ENCODE results near the gene OR10K1.
"Not testable (repeated sequence)": the region's sequence is repeated elsewhere in the genome, so short reads cannot be mapped to it uniquely, and the experiment has no call there.

The OR10K1 gene

GRCh38 chr1:158422212-158422611 is 39.4 kb upstream of the OR10K1 start:
- Histone ChIP-seq H3K9me2 (replicated peaks; ENCODE audit: control insufficient read depth, low read length) (no peaks in the 10 kb centered on the region), H3K9me3 (ENCODE audit: control insufficient read depth, insufficient read depth, low read length) (no peaks in the 10 kb centered on the region), H3K27me3 (ENCODE audit: control insufficient read depth, low read length) (no peaks in the 10 kb centered on the region), H3F3A (ENCODE audit: control insufficient read depth, insufficient read depth) (no peaks in the 10 kb centered on the region), H3K27ac (ENCODE audit: low read depth, low read length) (no peak overlapping the region), H3K4me1 (ENCODE audit: control insufficient read depth, low read length) (no peaks in the 10 kb centered on the region), H4K20me1 (ENCODE audit: control insufficient read depth, insufficient read depth, low read depth, low read length) (no peaks in the 10 kb centered on the region), H3K36me3 (ENCODE audit: control insufficient read depth, low read length) (no peaks in the 10 kb centered on the region), H3K4me3 (ENCODE audit: low read length) (no peak overlapping the region), H3K79me2 (ENCODE audit: control insufficient read depth, low read length) (no peaks in the 10 kb centered on the region), H3K4me2 (ENCODE audit: low read length) (no peak overlapping the region)
- TF ChIP-seq CTCF (IDR thresholded peaks at IDR 0.05; ENCODE audit: low read depth, low read length, poor library complexity, severe bottlenecking) (no peak), EZH2phosphoT487 (IDR thresholded peaks at IDR 0.05; ENCODE audit: borderline replicate concordance, low read length) (no peak)

- Histone ChIP-seq H3K27ac (ENCODE audit: low read depth, low read length) (no peak overlapping the region), H3K4me2 (ENCODE audit: low read length) (no peak overlapping the region)
These were observed 36.6 kb upstream of the OR10K1 start for GRCh38 chr1:158425027-158425426.

GRCh38 chr1:158426137-158426536 is 35.5 kb upstream of the OR10K1 start, which contains the start of gene OR10K2:
Gene OR10K2, minus strand, starts transcription at chr1:158426237. Its CDS starts 5,371 bp downstream, at chr1:158420866.
- no peak within 1 kb of the TSS for H3K4me3 ChIP-seq (ENCODE audit: low read length)
- no peaks in the 10 kb centered on the region for H3K4me1 ChIP-seq (ENCODE audit: control insufficient read depth, low read length)
- H3K36me3 ChIP-seq (ENCODE audit: control insufficient read depth, low read length): no peaks in the 10 kb centered on the region
- H3K9me3 ChIP-seq (ENCODE audit: control insufficient read depth, insufficient read depth, low read length): no peaks in the 10 kb centered on the region
- H3K27me3 ChIP-seq (ENCODE audit: control insufficient read depth, low read length): no peaks in the 10 kb centered on the region
- H3K27ac ChIP-seq (ENCODE audit: low read depth, low read length): no peak within 1 kb of the TSS
- TF ChIP-seq CTCF (IDR thresholded peaks at IDR 0.05; ENCODE audit: low read depth, low read length, poor library complexity, severe bottlenecking): no peak
- no peak for TF ChIP-seq EZH2phosphoT487 (IDR thresholded peaks at IDR 0.05; ENCODE audit: borderline replicate concordance, low read length)
- H3F3A ChIP-seq (ENCODE audit: control insufficient read depth, insufficient read depth): no peaks in the 10 kb centered on the region
- H3K4me2 ChIP-seq (ENCODE audit: low read length): no peak within 1 kb of the TSS
- H3K9me2 ChIP-seq (replicated peaks; ENCODE audit: control insufficient read depth, low read length): no peaks in the 10 kb centered on the region
- H4K20me1 ChIP-seq (ENCODE audit: control insufficient read depth, insufficient read depth, low read depth, low read length): no peaks in the 10 kb centered on the region
- H3K79me2 ChIP-seq (ENCODE audit: control insufficient read depth, low read length): no peaks in the 10 kb centered on the region

More at GRCh38 chr1:158425027-158425426, 36.6 kb upstream of the OR10K1 start:
- Histone ChIP-seq H3F3A (ENCODE audit: control insufficient read depth, insufficient read depth) (no peaks in the 10 kb centered on the region), H3K4me3 (ENCODE audit: low read length) (no peak overlapping the region), H3K27me3 (ENCODE audit: control insufficient read depth, low read length) (no peaks in the 10 kb centered on the region), H3K79me2 (ENCODE audit: control insufficient read depth, low read length) (no peaks in the 10 kb centered on the region), H4K20me1 (ENCODE audit: control insufficient read depth, insufficient read depth, low read depth, low read length) (no peaks in the 10 kb centered on the region), H3K9me3 (ENCODE audit: control insufficient read depth, insufficient read depth, low read length) (no peaks in the 10 kb centered on the region), H3K9me2 (replicated peaks; ENCODE audit: control insufficient read depth, low read length) (no peaks in the 10 kb centered on the region), H3K4me1 (ENCODE audit: control insufficient read depth, low read length) (no peaks in the 10 kb centered on the region), H3K36me3 (ENCODE audit: control insufficient read depth, low read length) (no peaks in the 10 kb centered on the region)
- no peak for TF ChIP-seq CTCF (IDR thresholded peaks at IDR 0.05; ENCODE audit: low read depth, low read length, poor library complexity, severe bottlenecking)
- no peak for TF ChIP-seq EZH2phosphoT487 (IDR thresholded peaks at IDR 0.05; ENCODE audit: borderline replicate concordance, low read length)

- H3K4me2 ChIP-seq (ENCODE audit: low read length); H3K27ac ChIP-seq (ENCODE audit: low read depth, low read length); H3K27me3 ChIP-seq (ENCODE audit: control insufficient read depth, low read length); H3K4me1 ChIP-seq (ENCODE audit: control insufficient read depth, low read length); H3K79me2 ChIP-seq (ENCODE audit: control insufficient read depth, low read length); H3K9me2 ChIP-seq (replicated peaks; ENCODE audit: control insufficient read depth, low read length); H3F3A ChIP-seq (ENCODE audit: control insufficient read depth, insufficient read depth); H3K9me3 ChIP-seq (ENCODE audit: control insufficient read depth, insufficient read depth, low read length); H3K36me3 ChIP-seq (ENCODE audit: control insufficient read depth, low read length); H4K20me1 ChIP-seq (ENCODE audit: control insufficient read depth, insufficient read depth, low read depth, low read length); H3K4me3 ChIP-seq (ENCODE audit: low read length): not testable (repeated sequence)
These were observed 31.5 kb upstream of the OR10K1 start for GRCh38 chr1:158430163-158430562.

Measured in DOHH2 (cell line).